DMS 273 (cell line): ENCODE results near the gene POMGNT2.
"Not testable (repeated sequence)": the region's sequence is repeated elsewhere in the genome, so short reads cannot be mapped to it uniquely, and the experiment has no call there.

ENCODE experiments used
- DNase-seq: peaks from one replicate; lab custom pipeline; 2025; ENCODE audit not compliant: unreplicated experiment; lab: John Stamatoyannopoulos, UW

POMGNT2 gene

DNA sequence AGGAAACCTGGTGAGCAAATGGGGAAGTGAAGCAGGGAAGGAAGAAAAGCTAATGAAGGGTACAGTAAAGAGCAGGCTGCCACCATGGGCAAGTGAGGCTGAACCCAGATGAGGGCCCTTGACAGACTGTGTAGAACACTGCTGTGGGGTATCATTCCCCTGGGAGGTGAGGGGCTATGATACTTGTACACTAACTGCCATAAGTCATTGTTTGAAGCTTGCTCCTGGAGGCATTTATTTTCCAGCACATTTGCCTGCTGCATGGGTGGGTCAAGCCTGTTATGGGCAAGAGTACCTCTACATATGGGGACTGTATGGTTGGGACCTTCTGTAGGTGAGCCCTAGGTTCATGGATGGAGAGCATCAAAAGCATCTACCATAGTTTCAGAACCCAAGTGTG, 57.4 kb downstream of the POMGNT2 start:
- DNase-seq = no peak

DNA sequence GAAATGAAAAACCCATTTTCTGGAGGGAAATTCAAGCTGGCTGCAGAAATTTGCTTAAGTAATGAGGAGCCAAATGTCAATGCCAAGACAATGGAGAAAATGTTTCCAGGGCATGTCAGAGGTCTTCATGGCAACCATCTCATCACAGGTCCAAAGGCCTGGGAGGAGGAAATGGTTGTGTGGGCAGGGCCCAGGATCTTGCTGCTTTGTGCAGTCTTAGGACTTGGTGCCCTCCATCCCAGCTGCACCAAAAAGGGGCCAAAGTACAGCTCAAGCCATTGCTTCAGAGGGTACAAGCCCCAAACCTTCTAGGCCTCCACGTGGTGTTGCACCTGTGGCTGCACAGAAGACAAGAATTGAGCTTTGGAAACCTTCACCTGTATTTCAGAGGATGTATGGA, 59.3 kb downstream of the POMGNT2 start:
- DNase-seq = no peak

DNA sequence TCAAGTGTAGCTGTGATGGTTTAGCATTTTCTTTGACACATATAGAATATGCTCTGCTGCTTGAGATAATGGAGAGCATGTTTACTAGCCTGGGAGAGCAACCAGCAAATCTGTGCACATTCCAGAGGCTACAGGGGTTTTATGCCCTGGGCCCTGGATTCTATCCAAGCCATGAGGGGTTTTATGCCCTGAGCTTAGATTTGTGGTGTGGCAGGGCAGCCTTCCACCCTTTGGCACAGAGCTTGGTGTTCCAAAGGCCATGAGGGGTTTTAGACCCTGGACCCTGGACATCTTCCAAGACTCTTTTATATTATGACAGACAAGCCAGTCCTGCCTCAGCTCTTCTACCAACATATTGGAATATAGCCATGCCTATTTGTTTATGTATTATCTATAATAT, 60.8 kb downstream of the POMGNT2 start:
- DNase-seq = not testable (repeated sequence)

GRCh38 chr3:43043793-43044192, 62.1 kb downstream of the POMGNT2 start:
- DNase-seq = no peak

DNA sequence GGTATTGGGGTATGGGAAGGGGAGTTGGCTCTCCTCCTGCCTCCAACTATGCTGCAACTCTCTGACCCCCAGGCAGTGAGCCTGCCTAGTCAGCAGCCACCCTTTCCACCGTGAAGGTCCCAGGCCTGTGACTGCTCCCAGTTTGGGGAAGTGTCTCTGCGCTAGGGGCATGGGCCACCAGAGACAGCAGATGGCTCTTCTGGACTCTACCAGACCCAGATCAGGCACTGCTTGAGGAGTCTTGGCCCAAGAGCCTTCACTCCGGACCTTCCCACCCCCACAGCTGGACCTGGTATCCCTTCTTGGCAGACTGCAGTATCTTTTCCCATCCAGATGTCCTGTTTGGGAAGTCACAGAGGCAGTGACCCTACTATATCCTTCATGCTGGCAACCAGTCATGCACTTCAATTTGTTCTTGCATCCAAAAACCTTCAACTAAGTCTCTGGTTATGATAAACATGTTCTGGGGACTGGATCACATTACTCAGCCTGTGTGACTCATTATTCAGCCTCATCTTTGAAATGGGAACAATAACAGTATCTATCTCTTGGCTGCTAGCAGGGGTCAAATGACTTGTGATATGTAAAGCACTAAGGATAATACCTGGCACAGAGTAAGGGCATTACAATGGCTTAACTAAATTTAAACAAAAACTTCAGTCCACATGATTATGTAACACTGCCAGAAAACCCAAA, 62.7 kb downstream of the POMGNT2 start:
- no peak for DNase-seq

GRCh38 chr3:43041517-43041916, 64.4 kb downstream of the POMGNT2 start:
- DNase-seq = no peak

DNA sequence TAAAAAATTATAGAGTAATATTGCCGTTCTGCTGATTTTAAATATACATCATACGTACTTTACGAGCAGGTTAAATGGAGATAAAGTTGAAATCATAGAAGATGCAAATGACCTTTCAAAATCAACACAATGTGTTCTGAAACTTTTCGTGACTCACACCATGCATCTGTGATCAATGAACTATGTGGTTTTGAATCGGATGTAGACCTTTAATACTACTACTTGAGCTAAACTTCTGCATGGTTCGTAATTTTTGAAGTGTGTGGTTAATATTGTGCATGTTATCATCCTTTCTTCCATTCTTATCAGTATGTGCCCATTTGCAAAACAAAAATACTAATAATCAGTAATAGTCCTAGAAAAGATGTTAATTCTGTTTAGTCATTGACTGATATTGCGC, 67.9 kb downstream of the POMGNT2 start:
- no peak for DNase-seq

DNA sequence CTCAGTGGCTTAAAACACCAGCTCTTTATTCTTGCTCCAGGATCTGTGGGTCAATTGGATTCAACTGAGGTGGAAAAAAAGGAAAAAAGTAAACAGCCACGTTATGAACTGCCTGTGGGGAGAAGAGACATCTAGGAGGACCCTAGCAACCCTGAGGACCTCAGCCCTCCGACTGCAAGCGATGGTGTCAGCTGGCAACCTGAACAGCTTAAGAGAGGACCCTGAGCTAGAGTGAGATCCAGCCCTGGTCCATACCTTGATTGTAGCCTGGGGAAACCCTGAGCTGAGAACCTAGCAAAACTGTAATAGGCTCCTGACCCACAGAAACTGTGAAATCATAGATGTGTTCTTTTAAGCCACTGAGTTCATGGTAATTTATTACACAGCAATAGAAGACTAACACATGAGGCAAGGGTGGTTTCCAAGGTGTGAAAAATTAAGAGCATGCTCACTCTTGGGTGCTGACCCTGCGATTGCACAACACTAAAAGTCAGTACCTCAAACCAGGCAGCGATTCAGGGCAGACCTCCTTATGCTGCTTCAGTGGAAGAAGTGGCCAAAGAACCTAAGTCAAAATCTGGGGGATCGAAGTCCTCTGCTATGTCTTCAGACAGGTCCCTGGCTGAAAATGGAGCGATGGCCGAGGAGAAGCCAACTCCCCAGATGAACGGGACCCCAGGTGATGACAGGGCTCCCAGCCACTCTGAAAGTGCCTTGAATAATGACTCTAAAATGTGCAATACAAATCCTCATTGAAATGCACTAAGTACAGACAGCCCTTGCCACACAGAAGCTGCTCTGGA, 69.1 kb downstream of the POMGNT2 start:
- no peak for DNase-seq

DNA sequence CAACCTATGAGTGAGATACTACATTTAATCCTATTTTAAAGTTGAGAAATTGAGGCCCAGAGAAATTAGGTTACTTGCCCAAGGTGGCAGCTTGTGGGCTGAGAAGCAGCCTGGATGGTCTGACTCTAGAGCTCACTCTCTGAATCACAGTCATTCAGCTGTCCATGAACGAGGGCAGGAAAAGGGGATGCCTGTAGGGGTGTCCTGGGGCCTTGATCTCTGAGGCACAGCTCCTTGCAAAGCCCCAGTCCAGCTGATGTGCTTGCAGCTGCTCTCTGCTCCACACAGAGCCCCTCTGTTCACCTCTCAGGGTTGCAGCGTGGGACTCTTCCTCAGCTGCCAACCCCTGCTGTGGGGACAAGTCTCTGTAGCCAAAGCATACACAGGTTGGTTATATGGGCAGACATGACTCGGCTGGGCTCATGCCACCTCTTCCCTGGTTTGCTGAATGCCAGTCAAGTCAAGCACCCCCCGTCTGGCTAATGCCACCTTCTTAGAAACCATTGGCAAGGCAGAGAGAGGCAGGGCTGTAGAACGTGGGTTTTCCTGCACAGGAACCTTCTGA, 70.0 kb downstream of the POMGNT2 start:
- no peak for DNase-seq

DNA sequence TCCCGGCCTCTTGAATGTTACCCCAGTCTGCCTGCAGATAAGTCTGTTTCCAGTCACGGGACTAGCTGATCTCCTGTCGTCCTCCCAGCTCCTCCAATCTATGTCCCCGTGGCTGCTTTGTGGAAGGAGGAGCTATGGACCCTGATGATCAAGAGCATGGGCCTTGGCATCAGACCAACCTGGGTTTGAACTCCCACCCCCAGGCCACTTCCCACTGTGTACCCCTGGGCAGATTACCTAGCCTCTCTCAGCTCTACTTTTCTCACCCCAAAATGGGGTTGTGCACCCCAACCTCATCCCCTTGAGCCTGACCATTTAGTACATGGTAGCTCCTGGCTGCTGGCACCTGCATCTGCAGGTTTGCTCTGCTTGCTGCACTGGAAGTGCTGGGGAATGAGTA, 71.0 kb downstream of the POMGNT2 start:
- no peak for DNase-seq

GRCh38 chr3:43034200-43034599, 71.7 kb downstream of the POMGNT2 start:
- no peak for DNase-seq

DNA sequence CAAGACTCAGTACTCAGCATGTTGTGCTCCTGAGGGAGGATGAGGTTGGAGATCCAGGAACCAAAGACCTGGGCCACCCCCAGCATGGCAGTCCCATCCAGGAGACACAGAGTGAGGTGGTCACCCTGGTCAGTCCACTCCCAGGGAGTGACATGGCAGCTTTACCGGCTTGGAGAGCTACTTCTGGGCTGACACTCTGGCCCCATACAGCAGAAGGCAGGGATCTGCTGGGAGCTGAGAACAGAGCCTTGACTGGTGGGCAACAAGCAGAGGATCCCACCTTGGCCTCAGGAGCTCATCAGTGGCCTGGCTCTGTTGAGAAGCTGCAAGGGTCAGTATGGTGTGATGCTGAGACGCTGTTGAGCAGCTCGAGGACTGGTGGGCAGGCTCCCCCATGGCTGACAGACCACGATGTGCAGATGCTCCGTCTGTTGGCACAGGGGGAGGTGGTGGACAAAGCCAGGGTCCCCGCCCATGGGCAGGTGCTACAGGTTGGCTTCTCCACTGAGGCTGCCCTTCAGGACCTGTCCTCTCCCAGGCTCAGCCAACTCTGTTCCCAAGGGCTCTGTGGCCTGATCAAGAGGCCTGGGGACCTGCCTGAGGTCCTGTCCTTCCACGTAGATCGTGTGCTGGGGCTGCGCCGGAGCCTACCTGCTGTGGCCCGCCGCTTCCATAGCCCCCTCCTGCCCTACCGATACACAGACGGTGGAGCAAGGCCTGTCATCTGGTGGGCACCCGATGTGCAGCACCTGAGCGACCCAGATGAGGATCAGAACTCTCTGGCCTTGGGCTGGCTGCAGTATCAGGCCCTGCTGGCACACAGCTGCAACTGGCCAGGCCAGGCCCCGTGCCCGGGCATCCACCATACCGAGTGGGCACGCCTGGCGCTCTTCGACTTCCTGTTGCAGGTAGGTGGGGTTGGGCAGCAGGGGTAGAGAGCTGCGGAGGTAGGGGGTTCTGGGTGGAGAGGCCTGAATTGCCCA, 72.9 kb downstream of the POMGNT2 start:
- DNase-seq = no peak

- DNase-seq = no peak
These were observed 73.9 kb downstream of the POMGNT2 start for GRCh38 chr3:43031889-43032545.

- DNase-seq = no peak
These were observed 74.4 kb downstream of the POMGNT2 start for GRCh38 chr3:43031485-43031884.

DNA sequence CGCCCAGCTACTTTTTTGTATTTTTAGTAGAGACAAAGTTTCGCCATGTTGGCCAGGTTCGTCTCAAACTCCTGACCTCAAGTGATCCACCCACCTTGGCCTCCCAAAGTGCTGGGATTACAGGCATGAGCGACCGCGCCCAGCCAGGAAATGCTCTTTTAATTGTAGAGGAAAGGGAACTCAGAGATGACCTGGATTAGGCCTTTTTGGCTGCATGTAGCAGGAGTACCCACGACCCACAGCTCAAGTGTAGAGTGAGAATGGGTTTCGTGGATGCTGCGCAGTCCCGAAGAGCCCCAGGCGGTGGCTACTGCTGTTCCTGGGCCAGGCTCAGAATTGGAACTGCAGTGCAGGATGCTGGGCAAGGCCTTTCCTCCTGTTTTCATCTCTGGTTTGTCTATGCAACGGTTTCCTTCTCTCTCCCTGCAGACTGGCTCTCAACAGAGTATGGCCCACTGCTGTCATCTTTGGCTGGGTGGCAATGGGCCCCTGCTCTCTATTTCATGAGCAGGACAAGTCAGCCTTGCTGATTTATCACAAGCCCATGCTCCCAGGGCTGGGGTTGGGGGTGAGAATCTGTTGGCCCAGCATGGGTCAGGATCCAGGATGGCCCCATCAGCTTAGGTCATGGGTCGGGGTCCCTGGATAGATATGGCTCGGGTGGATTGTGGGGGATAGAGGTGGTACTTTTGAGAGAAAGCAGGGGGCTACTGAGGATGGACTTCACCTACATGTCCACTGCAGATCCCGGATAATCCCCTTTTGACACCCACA, 75.5 kb downstream of the POMGNT2 start:
- DNase-seq = no peak
